ENCODE measurements around the gene COMMD7. TPM values are rescaled to one million over a fixed set of nuclear protein-coding genes. Genes with fewer than 3 reads are reported as not detected.
A peak's percentile ranks its signal among the peaks of the same experiment; 100 is the strongest.

The COMMD7 gene
- 34.4 to 83.2 TPM (median 82.9 TPM) in 3 replicates for total RNA-seq
- long read RNA-seq, transcript COMMD7-201 (9 exons, 1,900 nt): major isoform, 153 of 188 reads
- long read RNA-seq, transcript COMMD7-202 (9 exons, 1,343 nt): minor isoform, 19 of 188 reads
- long read RNA-seq, partial matches to known transcripts: 0 of 188 reads
- long read RNA-seq, other reads (novel, unspliced or antisense): 16 of 188 reads

DNA sequence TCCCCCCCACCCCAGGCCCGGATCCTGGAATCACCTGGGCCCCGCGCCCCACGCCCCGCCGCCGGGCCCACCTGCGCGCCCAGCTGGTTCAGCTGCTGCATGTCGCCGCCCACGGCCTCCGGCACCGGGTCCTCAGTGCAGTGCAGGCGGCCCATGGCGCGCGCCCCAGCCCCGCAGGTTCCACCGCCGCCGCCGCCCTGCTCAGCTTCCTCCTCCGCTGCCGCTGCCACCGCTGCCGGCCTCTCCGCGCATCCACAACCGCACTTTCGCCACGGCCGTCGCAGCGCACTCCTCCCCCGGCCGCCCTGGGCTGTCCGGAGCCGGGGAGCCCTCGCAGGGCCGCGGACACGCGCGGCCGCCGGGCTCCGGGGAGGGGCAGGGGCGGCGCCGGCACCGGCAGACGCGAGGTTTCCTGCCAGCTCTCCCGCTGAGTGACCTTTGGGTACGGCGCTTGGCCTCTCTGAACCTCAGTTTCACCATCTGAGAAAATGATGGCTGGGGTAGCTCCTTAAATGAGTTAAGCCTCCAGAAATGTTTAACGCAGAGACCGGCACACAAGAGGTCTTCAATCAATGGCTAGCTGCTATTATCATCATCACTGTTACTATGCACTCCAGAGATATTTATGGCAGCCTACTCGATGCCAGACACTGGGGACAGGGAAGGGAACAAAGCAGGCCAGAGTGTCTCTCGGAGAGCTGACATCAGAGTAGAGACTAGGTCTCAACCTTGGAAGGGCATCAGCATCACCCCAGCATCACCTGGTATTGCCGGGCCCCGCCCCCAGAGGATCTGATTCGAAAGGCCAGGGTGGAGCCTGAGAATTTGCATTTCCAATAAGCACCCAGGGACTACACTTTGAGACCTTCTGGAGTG lies at the start of gene COMMD7:
Gene COMMD7, minus strand, starts transcription at position 231 of the 876 bp plus-strand sequence. Its CDS starts 76 bp downstream, at position 155.
- H3K27ac Mint-ChIP-seq (ENCODE audit: unreplicated experiment): peak within 1 kb of the TSS; percentile 97
- H3K4me3 Mint-ChIP-seq (ENCODE audit: unreplicated experiment): peak within 1 kb of the TSS; percentile 99
- no peaks in the 10 kb centered on the region for H3K27me3 Mint-ChIP-seq (ENCODE audit: low read depth)
- no peaks in the 10 kb centered on the region for H3K36me3 Mint-ChIP-seq (ENCODE audit: low read depth)
- H3K4me1 Mint-ChIP-seq (ENCODE audit: low read depth): peaks cover 40% of the 10 kb centered on the region
- no peak for DNase-seq (ENCODE audit: low spot score)
- TF ChIP-seq, protein P1, sequence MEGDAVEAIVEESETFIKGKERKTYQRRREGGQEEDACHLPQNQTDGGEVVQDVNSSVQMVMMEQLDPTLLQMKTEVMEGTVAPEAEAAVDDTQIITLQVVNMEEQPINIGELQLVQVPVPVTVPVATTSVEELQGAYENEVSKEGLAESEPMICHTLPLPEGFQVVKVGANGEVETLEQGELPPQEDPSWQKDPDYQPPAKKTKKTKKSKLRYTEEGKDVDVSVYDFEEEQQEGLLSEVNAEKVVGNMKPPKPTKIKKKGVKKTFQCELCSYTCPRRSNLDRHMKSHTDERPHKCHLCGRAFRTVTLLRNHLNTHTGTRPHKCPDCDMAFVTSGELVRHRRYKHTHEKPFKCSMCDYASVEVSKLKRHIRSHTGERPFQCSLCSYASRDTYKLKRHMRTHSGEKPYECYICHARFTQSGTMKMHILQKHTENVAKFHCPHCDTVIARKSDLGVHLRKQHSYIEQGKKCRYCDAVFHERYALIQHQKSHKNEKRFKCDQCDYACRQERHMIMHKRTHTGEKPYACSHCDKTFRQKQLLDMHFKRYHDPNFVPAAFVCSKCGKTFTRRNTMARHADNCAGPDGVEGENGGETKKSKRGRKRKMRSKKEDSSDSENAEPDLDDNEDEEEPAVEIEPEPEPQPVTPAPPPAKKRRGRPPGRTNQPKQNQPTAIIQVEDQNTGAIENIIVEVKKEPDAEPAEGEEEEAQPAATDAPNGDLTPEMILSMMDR (IDR thresholded peaks at IDR 0.05): no peak
- no peaks in the 10 kb centered on the region for H3K9me3 Mint-ChIP-seq (ENCODE audit: low read depth)

DNA sequence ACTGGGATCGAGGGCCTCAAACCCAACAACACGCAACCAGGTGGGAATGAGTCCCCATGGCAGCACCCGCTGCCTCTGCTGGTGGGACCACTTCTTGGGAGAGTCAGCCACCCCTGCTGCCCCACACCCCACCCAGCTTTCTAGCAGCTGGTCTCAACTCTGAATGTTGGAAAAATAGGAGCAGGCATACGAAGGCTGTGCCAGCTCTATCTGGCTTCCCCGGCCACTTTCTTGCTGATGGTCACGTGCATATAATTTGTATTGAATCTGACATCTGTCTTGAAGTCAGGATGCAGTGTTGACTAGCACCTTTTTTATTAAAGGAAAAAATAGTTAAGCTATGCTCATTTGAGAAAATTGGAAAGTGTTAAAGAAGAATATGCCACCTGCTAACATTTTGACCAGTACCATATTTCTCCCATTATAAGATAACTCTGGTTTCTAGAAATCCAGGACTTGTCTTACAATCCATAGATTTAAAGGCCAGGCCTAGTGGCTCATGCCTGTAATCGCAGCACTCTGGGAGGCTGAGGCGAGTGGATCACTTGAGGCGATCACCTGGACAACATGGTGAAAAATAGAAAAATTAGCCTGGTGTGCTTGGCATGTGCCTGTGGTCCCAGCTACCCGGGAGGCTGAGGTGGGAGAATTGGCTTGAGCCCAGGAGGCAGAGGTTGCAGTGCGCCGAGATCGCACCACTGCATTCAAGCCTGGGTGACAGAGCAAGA lies 49.6 kb upstream of the COMMD7 start:
- Mint-ChIP-seq H3K27me3 (ENCODE audit: low read depth) (no peaks in the 10 kb centered on the region), H3K4me1 (ENCODE audit: low read depth) (peaks cover 16% of the 10 kb centered on the region), H3K9me3 (ENCODE audit: low read depth) (no peaks in the 10 kb centered on the region), H3K27ac (ENCODE audit: unreplicated experiment) (no peak overlapping the region), H3K36me3 (ENCODE audit: low read depth) (peaks cover 1% of the 10 kb centered on the region), H3K4me3 (ENCODE audit: unreplicated experiment) (no peak overlapping the region)
- DNase-seq (ENCODE audit: low spot score): no peak
- TF ChIP-seq, protein P1 (IDR thresholded peaks at IDR 0.05): no peak

DNA sequence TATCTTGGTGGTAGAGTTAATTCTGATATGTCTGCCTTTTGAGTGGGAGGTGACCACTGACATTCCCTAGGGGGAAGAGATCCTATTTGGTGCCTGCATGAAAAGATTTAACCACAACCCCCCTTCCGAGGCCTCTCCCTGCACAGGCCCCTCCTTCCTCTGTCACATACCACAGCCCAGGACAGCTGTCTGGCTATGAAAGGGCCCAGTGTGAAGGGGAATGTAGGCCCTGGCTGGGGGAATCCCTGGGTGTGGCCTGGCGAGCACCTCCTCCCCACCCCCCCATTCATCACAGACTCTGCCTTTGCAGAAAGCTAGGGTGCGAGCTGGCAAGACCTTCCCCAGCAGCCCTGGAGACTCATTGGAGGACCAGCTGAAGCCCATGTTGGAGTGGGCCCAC lies 49.0 kb upstream of the COMMD7 start:
- peaks cover 1% of the 10 kb centered on the region for H3K36me3 Mint-ChIP-seq (ENCODE audit: low read depth)
- no peak for DNase-seq (ENCODE audit: low spot score)
- TF ChIP-seq, protein P1 (IDR thresholded peaks at IDR 0.05): no peak

DNA sequence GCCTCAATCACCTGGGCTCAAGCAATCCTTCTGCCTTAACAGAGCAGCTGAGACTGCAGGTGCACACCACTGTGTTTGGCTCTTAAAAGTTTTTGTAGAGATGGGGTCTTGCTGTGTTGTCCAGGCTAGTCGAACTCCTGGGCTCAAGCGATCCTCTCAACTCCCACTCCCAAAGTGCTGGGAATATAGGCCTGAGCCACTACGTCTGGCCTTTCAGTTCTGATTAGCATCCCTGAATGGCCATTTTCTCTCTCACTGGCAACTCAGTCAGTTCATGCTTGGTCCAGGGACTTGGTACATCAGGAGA lies 47.4 kb upstream of the COMMD7 start:
- no peak for DNase-seq (ENCODE audit: low spot score)
- TF ChIP-seq, protein P1 (IDR thresholded peaks at IDR 0.05): no peak
- H3K27ac Mint-ChIP-seq (ENCODE audit: unreplicated experiment): no peak overlapping the region
- H3K36me3 Mint-ChIP-seq (ENCODE audit: low read depth): peaks cover 1% of the 10 kb centered on the region
- H3K27me3 Mint-ChIP-seq (ENCODE audit: low read depth): no peaks in the 10 kb centered on the region
- peaks cover 8% of the 10 kb centered on the region for H3K4me1 Mint-ChIP-seq (ENCODE audit: low read depth)
- H3K9me3 Mint-ChIP-seq (ENCODE audit: low read depth): no peaks in the 10 kb centered on the region
- no peak overlapping the region for H3K4me3 Mint-ChIP-seq (ENCODE audit: unreplicated experiment)

More for the DNA sequence above, 49.0 kb upstream of the COMMD7 start:
- Mint-ChIP-seq H3K4me3 (ENCODE audit: unreplicated experiment) (no peak overlapping the region), H3K4me1 (ENCODE audit: low read depth) (peaks cover 15% of the 10 kb centered on the region), H3K9me3 (ENCODE audit: low read depth) (no peaks in the 10 kb centered on the region), H3K27ac (ENCODE audit: unreplicated experiment) (no peak overlapping the region), H3K27me3 (ENCODE audit: low read depth) (no peaks in the 10 kb centered on the region)
